CD4-positive, alpha-beta T cell treated with Interleukin-21 for 1 hour (primary cell): ENCODE results near the gene ST6GALNAC3.
"Not testable (repeated sequence)": the region's sequence is repeated elsewhere in the genome, so short reads cannot be mapped to it uniquely, and the experiment has no call there.

Experiments
- DNase-seq: peaks from one replicate; pipeline ENCODE4 v3.0.0-alpha.2; 2020

Gene ST6GALNAC3

GRCh38 chr1:76595024-76595423, 520.5 kb downstream of the ST6GALNAC3 start:
- DNase-seq: no peak

GRCh38 chr1:76601465-76601864, 526.9 kb downstream of the ST6GALNAC3 start:
- DNase-seq: no peak

- no peak for DNase-seq
Measured at GRCh38 chr1:76607717-76608116, 533.2 kb downstream of the ST6GALNAC3 start.

GRCh38 chr1:76611770-76612445, 537.4 kb downstream of the ST6GALNAC3 start:
- no peak for DNase-seq

- no peak for DNase-seq
Measured at GRCh38 chr1:76613886-76614285, 539.3 kb downstream of the ST6GALNAC3 start.

GRCh38 chr1:76615253-76616035, 540.9 kb downstream of the ST6GALNAC3 start:
- DNase-seq: no peak

- no peak for DNase-seq
Measured at GRCh38 chr1:76620371-76620770, 545.8 kb downstream of the ST6GALNAC3 start.

GRCh38 chr1:76622774-76623528, 548.4 kb downstream of the ST6GALNAC3 start:
- no peak for DNase-seq

- DNase-seq: no peak
Measured at GRCh38 chr1:76625886-76626678, 551.5 kb downstream of the ST6GALNAC3 start.

GRCh38 chr1:76627498-76627897, 553.0 kb downstream of the ST6GALNAC3 start:
- DNase-seq: no peak

GRCh38 chr1:76627901-76628300, 553.4 kb downstream of the ST6GALNAC3 start:
- DNase-seq: no peak

- DNase-seq: no peak
Measured at GRCh38 chr1:76632136-76632535, 557.6 kb downstream of the ST6GALNAC3 start.

GRCh38 chr1:76635784-76636183, 561.2 kb downstream of the ST6GALNAC3 start:
- no peak for DNase-seq

- no peak for DNase-seq
Measured at GRCh38 chr1:76639181-76639580, 564.6 kb downstream of the ST6GALNAC3 start.

GRCh38 chr1:76640092-76640491, 565.5 kb downstream of the ST6GALNAC3 start:
- no peak for DNase-seq

GRCh38 chr1:76640723-76641122, 566.2 kb downstream of the ST6GALNAC3 start:
- DNase-seq: no peak

- no peak for DNase-seq
Measured at GRCh38 chr1:76644139-76644538, 569.6 kb downstream of the ST6GALNAC3 start.

GRCh38 chr1:76652860-76653259, 578.3 kb downstream of the ST6GALNAC3 start:
- not testable (repeated sequence) for DNase-seq

- DNase-seq: no peak
Measured at GRCh38 chr1:76657623-76658022, 583.1 kb downstream of the ST6GALNAC3 start.

- no peak for DNase-seq
Measured at GRCh38 chr1:76659171-76659940, 584.8 kb downstream of the ST6GALNAC3 start.

- DNase-seq: no peak
Measured at GRCh38 chr1:76661531-76661930, 587.0 kb downstream of the ST6GALNAC3 start.

GRCh38 chr1:76666499-76666898, 592.0 kb downstream of the ST6GALNAC3 start:
- no peak for DNase-seq
